GOT3 (cell line): ENCODE results near the gene COL19A1.

Experiments
- DNase-seq: peaks from one replicate; lab custom pipeline; 2025; ENCODE audit warnings: mixed read lengths; lab: John Stamatoyannopoulos, UW

Gene COL19A1

GRCh38 chr6:70171236-70171635 lies 304.9 kb downstream of the COL19A1 start:
- DNase-seq = no peak

DNA sequence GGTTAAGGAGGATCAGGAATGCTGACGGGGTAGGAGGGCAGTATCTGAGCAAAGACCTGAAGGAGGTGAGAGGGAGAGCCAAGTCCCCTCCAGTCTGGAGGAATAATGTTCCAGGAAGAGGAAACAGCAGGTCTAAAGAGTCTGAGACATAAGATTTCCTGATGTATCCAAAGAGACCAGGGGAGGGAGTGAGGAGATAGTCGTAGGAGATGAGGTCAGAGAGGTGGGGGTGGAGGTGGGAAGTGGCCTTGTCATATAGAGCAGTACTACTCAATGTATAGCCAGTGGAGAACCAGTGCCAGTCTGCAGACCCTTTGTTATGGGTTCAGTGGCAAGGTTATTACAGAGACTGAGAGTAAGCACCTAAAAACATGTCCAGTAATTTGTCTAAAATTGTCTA lies 305.9 kb downstream of the COL19A1 start:
- DNase-seq = no peak

DNA sequence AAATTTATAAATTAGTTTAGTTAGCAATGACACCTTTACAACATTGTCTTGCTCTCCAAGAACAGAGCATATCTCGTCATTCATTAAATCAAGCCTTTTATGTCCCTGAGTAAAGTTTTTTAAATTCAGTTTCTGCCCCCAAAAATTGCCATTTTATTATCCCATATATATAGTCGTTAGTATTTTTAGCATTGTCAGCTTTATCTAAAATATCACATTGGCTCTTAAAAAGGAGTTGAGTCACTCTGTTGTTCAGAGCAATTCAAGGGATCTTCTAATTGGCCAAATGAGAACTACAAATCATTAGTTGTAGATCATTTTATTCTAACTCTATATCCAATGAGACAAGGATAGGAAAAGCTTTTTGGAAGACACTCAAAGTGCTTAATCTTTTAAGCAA lies 309.4 kb downstream of the COL19A1 start:
- DNase-seq = no peak

DNA sequence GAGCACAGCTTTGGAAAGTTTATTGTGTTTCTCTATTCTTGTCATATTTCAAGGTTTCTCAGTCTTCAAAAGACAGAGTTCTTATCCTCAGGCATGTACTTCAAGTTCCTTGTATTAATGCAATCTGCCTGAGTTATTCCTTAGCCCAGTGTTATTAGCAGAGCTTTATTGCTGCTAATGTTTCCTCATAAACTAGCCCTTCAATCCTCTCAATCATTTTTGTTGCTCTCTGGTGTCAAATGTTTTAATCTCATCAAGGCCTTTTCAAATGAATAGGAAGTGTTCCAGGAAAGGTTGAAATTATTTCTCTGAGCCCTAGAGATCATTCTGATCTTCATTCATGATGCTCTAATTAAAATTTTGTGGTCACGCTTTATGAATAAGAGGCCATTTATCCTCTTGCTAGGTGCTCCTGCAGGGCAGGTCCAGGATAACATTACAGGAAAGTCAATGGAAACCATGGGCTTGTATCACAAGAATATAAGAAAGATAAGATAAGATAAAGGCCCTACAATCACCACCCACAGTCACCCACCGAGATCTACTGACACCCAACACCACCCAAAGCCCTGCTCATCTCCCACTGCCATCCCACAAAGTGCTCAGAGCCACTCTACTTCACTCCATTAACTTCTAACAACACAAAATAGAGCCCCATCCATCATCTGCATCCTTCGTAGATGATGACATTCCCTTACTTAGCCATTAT lies 310.6 kb downstream of the COL19A1 start:
- no peak for DNase-seq

- no peak for DNase-seq
Measured at GRCh38 chr6:70180183-70180900, 314.0 kb downstream of the COL19A1 start.

DNA sequence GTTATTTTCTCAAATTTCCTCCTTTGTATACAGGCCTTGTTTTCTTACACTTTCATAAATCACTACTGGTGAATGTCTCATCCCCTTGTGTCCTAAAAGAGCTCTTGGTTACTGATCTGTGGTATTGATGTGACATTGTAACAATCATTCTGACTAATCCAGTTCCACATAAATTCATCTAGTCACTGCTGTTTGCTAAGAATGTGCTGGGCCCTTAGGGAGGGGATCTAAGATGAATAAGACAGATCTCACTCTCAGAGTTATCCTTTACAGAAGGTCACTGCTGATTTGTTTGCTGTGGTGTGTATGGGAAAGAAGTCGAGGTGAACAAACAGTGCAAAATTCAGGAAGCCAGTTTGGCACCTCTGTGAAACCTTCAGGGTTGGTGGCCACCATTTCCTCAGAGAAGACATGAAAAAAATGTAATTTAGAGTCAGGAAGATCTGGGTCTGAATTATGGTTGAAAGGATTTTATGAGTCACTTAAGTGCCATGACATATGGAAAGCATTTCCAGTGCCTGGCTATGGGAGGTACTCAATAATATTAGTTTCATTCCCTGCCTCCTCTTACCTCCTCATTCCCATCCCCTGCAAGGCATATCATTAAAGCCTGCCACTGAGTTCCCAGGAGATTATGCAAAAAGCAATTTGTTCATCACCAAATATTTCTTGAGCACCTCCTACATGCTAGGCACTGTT lies 314.7 kb downstream of the COL19A1 start:
- DNase-seq = no peak

DNA sequence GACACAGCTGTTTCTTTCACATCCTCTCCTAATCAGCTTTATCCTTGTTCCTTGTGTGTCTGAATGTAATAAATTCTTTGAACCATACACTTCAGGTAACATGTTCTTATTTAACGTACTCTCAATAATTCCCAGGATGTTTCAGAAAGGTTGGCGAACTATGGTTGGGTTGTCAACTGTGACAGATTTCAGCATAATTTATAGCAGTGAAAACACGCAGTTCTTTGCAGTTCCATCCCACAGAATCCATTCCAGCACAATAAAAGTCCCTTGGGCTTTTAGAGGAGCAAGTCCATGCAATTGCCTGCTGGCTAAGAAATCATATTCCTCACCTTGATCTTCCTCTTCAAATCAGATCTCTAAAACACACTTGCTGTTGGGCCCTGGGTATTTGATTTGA lies 317.2 kb downstream of the COL19A1 start:
- no peak for DNase-seq

DNA sequence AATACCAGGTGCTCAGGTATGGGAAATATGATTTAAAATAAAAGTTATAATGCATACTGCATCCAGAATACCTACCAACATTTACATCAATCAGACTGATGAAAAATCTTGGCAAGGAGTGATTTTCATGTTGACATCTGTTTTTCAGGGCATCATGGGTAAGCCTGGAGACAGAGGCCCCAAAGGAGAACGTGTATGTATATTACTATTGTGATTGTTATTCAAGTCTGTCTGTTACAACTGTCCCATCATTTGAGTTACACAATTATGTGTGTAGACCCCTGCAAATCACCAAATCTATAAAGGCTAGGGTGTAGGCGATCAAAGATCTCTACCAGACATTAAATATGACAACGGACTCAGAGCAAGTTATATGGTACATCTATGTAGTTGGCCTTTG lies 318.4 kb downstream of the COL19A1 start:
- DNase-seq = no peak

DNA sequence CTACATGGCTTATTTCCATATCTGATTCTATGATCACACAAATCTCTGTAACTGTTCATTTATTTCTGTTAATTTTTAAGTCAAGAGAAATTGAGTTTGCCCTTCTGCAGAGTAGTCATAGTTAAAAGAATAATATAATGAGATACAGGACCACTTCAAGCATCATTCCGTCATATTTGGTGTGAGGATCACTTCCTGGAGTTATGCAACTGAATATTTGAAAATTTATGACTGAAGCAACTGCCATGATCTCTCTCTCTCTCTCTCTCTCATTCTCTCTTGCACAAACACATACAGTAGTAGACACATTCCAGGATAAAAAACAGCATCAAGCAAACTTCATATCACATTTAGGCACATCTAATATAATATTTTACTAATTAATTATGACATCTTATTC lies 320.1 kb downstream of the COL19A1 start:
- no peak for DNase-seq

- no peak for DNase-seq
Measured at GRCh38 chr6:70188202-70188601, 321.8 kb downstream of the COL19A1 start.

- DNase-seq = no peak
Measured at GRCh38 chr6:70194421-70194820, 328.1 kb downstream of the COL19A1 start.

GRCh38 chr6:70196531-70196930 lies 330.2 kb downstream of the COL19A1 start:
- no peak for DNase-seq

DNA sequence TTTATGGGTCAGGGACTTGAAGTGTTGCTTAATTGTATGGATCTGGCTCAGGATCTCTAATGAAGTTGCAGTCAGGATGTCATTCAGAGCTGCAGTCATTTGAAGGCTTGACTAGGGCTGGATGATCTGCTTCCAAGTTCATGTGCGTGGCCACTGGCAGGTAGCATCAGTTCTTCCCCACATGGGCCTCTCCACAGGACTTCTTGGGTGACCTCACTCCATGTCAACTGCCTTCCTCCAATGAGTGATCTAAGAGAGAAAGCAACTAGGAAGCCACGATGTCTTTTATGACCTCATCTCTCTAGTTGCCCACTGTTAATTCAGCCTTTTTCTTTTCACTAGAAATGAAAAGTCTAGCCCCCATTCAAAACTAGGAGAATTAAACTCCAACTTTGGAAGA lies 332.4 kb downstream of the COL19A1 start:
- DNase-seq = no peak

GRCh38 chr6:70208235-70208790 lies 342.0 kb downstream of the COL19A1 start:
- no peak for DNase-seq

DNA sequence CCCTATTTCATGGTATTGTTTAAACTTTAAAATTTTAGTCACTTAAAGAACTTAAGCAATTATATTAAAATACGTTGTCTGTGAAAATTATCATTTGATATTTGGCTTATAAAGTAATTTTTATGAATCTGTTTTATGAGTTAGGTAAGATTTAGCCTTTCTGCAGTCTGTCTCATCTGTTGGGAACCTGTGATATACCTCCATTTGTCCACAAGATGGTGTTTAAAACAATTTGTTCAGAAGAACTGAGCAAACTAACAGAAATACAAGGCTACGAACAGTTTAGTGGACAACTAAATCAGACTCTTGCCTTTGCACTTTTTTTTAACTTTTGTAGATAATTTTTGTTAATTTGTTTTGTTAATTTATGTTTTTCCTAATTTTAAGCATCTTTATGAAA lies 344.1 kb downstream of the COL19A1 start:
- no peak for DNase-seq

DNA sequence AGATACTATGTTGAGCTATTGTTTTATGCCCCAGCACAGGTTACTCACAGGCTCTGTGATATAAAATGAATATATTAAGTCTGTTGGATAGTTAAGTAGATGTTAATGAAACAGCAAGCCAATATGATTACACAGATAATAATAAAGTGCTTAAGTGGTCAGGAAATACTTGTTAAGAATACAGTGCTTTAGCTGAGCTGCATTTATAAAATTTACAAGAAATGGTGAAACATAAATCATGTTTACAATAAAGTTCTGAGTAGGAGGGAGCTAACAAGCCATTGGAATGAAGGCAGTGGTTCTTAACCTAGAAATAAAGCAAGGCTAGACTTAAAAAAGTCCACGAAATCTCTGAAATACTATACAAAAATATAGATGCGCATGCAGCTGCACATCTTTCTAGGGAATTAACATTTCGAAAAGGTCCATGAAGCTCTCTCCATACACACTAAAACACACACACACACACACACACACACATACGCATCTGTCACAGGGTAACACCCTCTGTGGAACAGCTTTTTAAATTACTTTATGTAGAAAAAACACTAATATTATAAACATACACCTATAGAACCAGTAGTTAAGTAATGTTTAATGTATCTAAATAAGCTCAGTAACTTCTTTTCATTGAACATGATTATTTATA lies 349.2 kb downstream of the COL19A1 start:
- DNase-seq = no peak

DNA sequence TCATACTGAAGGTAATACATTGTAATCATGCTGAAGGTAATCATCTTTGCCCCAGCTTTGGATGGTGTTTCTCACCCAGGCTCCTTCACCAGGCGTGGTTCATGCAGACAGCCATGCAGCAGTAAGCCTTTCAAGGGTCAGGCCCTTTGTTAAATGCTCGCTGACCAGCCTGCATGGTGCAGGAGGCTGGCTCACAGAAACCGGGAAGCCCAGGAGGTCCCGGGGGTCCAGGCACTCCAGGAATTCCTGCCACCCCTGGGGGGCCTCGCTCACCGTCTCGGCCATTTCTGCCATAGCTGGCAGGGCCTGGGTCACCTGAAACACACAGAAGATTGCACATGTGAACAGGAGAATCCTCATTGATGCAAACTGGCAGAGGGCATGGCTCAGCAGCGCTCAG lies 350.4 kb downstream of the COL19A1 start:
- DNase-seq = no peak

GRCh38 chr6:70219943-70220613 lies 353.7 kb downstream of the COL19A1 start:
- DNase-seq = no peak

DNA sequence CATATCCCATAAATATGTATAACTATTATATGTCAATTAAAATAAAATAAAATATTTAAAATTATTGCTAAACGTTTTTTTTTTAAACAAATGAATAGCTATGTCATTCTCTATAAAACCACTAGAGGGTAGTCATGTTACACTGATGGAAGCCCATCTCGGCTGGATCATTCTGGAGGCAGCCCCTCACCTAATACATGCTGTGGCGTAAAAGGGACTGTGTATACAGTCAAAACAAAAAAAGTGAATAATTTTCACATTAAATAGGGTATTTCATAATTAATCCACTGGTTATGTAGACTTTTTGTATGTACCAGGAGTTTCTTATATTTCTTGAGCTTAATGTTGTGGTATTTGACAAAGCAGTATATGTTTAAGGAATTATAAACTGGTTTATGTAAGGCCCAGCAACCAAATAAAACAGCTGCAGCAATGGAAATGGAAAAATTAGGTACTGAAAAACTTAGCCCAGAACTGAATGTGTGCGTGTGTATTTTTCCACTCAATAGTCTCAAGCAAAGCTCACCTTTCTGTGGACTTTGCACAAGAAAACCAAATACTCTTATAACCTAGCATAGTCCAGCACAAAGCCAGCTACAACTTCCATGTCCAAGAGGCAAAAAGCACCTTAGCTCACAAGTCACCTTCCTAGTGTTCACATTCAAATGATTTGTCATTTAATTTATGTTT lies 354.8 kb downstream of the COL19A1 start:
- DNase-seq = no peak

GRCh38 chr6:70221715-70222438 lies 355.5 kb downstream of the COL19A1 start:
- no peak for DNase-seq

GRCh38 chr6:70222439-70222749 lies 356.0 kb downstream of the COL19A1 start:
- DNase-seq = no peak
